Measurements from ENCODE around the gene MT2A. TPM values are rescaled to one million over a fixed set of nuclear protein-coding genes. Genes with fewer than 3 reads are reported as not detected.
"Not testable (repeated sequence)": the region's sequence is repeated elsewhere in the genome, so short reads cannot be mapped to it uniquely, and the experiment has no call there.

MT2A gene
- total RNA-seq, 1 donor from 2014 or later: 2,392 TPM

GRCh38 chr16:56618138-56618537 lies 9.8 kb downstream of the MT2A start:
- no peak for DNase-seq (ENCODE audit: low spot score)

GRCh38 chr16:56620339-56620897 lies 12.0 kb downstream of the MT2A start:
- no peak for DNase-seq (ENCODE audit: low spot score)

GRCh38 chr16:56621665-56622445 lies 13.5 kb downstream of the MT2A start:
- DNase-seq (ENCODE audit: low spot score): not testable (repeated sequence)

- not testable (repeated sequence) for DNase-seq (ENCODE audit: low spot score)
These were observed 14.8 kb downstream of the MT2A start for GRCh38 chr16:56623184-56623583.

- DNase-seq (ENCODE audit: low spot score): no peak
These were observed 15.3 kb downstream of the MT2A start for GRCh38 chr16:56623637-56624036.

- DNase-seq (ENCODE audit: low spot score): no peak
These were observed 17.0 kb downstream of the MT2A start, which contains the start of gene MT1E for GRCh38 chr16:56625140-56625942. Gene MT1E (plus strand): TSS chr16:56625781. CDS start chr16:56625852, 71 bp downstream.

- DNase-seq (ENCODE audit: low spot score): no peak
These were observed 17.7 kb downstream of the MT2A start for GRCh38 chr16:56625943-56626654.

- DNase-seq (ENCODE audit: low spot score): no peak
These were observed 18.3 kb downstream of the MT2A start for GRCh38 chr16:56626685-56627084.

GRCh38 chr16:56628486-56629350 lies 20.3 kb downstream of the MT2A start:
- no peak for DNase-seq (ENCODE audit: low spot score)

- DNase-seq (ENCODE audit: low spot score): no peak
These were observed 21.1 kb downstream of the MT2A start for GRCh38 chr16:56629531-56629930.

GRCh38 chr16:56630134-56630533 lies 21.8 kb downstream of the MT2A start:
- no peak for DNase-seq (ENCODE audit: low spot score)

- no peak for DNase-seq (ENCODE audit: low spot score)
These were observed 22.8 kb downstream of the MT2A start for GRCh38 chr16:56631197-56631596.

- no peak for DNase-seq (ENCODE audit: low spot score)
These were observed 23.4 kb downstream of the MT2A start for GRCh38 chr16:56631832-56632155.

- peak; percentile 93 for DNase-seq (ENCODE audit: low spot score)
These were observed 23.9 kb downstream of the MT2A start, which contains the start of gene MT1M for GRCh38 chr16:56632156-56632847. Gene MT1M (plus strand): TSS chr16:56632659. CDS start chr16:56632732, 73 bp downstream.

GRCh38 chr16:56632848-56633365 lies 24.5 kb downstream of the MT2A start:
- no peak for DNase-seq (ENCODE audit: low spot score)

GRCh38 chr16:56633535-56633934 lies 25.2 kb downstream of the MT2A start:
- DNase-seq (ENCODE audit: low spot score): no peak

GRCh38 chr16:56634715-56635440 lies 26.5 kb downstream of the MT2A start:
- no peak for DNase-seq (ENCODE audit: low spot score)

GRCh38 chr16:56635441-56635967 lies 27.1 kb downstream of the MT2A start:
- DNase-seq (ENCODE audit: low spot score): no peak

Measured in mesenteric fat pad (tissue), 1 donor.